ENCODE measurements around the gene PTGIS.
"Not testable (repeated sequence)": the region's sequence is repeated elsewhere in the genome, so short reads cannot be mapped to it uniquely, and the experiment has no call there.

Gene PTGIS

DNA sequence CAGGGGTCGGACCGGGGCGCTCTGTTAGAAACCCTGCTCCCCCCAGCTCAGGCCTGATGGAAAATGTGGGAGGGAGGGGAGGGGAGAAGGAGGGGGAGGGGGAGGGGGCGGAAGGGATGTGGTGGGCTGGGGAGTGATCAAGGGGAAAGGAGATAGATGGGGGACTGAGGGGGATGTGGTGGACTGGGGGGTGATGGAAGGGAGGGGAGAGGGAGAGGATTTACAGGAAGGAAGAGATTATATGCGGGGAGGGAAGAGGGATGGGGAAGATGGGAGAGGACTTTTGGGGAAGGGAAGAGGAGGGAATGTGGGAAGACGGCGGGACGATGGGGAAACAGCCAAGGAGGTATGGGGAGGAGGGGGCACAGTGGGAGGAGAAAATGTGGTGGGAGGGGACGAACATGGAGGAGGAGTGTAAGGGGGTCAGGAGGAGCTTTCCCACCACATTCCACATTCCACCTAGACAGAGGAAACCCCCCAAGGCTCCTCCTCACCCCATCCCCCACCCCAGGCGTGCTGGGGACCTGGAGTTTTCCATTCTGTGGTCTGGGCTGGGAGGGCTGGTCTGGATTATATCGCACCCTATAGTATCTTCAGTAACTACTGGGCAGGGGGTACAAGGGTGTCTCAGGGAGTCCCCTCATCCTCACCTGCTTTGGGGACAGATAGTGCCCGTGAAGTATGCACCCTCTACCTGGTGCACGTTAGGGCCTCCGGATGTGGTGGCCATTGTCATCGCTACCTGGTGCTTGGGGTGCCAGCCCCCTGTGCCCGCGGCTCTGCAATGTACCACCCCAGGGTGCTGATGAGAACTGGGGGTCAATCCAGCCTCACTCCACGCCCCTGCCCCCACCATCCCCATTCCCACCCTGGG lies 578 bp upstream of the PTGIS start:
- TF ChIP-seq, protein P1, sequence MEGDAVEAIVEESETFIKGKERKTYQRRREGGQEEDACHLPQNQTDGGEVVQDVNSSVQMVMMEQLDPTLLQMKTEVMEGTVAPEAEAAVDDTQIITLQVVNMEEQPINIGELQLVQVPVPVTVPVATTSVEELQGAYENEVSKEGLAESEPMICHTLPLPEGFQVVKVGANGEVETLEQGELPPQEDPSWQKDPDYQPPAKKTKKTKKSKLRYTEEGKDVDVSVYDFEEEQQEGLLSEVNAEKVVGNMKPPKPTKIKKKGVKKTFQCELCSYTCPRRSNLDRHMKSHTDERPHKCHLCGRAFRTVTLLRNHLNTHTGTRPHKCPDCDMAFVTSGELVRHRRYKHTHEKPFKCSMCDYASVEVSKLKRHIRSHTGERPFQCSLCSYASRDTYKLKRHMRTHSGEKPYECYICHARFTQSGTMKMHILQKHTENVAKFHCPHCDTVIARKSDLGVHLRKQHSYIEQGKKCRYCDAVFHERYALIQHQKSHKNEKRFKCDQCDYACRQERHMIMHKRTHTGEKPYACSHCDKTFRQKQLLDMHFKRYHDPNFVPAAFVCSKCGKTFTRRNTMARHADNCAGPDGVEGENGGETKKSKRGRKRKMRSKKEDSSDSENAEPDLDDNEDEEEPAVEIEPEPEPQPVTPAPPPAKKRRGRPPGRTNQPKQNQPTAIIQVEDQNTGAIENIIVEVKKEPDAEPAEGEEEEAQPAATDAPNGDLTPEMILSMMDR (IDR thresholded peaks at IDR 0.05; ENCODE audit: low read depth, low read length, missing control alignments): no peak
- H3K4me3 ChIP-seq (replicated peaks; ENCODE audit: low read depth, low read length): no peak overlapping the region
- DNase-seq (ENCODE audit: extremely low read depth, low read depth): no peak

DNA sequence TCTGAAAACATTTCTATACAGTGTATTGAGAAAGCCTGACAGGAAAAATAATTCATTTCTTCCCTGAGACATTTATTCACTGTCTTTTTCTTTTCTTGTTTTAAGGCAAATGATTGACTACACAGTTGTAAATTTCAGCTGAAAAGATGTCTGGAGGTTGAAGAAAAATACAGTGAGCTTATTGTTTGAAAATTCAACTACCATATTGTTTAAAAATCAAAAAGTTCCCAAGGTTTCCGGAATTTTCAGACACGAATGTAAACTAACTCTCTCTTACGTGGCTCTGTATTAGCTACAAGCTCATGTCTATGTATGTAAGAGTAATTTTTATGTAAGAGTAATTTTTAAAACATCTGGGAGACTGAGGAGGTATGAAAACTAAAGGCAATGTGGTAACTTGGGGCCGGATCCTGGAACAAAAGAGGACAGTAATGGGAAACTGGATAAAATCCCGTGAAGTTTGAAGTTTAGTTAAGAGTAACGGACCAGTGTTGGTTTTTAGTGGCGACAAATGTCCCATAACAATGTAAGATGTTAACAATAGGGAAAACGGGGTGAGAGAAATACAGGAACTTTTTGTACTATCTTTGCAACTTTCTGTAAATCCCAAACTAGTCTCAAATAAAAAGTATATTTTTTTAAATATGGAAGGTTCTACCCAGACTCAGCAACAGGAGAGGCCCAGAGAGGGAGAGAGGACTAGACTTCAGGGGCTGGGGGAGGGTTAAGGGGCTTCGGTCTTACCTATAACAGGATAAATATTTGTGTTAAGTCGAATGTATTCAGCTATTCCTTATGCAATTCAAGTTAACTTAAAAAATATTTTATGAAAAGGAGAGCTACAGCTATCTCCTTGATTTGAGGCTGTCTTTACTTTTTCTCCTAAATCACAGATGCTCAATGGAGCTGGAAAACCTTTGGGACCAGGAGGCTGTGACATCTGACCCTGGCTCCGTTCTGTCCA lies 1.3 kb downstream of the PTGIS start:
- TF ChIP-seq, protein P1 (IDR thresholded peaks at IDR 0.05; ENCODE audit: low read depth, low read length, missing control alignments): no peak
- peak overlapping the region; percentile 69 for H3K4me3 ChIP-seq (replicated peaks; ENCODE audit: low read depth, low read length)
- no peak for DNase-seq (ENCODE audit: extremely low read depth, low read depth)

DNA sequence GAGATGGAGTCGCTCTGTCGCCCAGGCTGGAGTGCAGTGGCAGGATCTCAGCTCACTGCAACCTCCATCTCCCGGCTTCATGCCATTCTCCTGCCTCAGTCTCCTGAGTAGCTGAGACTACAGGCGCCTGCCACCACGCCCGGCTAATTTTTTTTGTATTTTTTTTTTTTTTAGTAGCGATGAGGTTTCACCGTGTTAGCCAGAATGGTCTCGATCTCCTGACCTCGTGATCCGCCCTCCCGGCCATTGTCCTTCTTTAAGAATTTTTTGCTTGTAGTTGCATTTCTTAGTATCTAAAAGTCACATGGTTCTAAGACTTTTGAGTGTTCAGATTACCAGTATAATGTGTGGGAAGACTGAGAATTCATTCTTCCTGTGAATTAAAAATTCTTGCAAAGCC lies 2.9 kb downstream of the PTGIS start:
- DNase-seq (ENCODE audit: extremely low read depth, low read depth); H3K4me3 ChIP-seq (replicated peaks; ENCODE audit: low read depth, low read length): not testable (repeated sequence)

DNA sequence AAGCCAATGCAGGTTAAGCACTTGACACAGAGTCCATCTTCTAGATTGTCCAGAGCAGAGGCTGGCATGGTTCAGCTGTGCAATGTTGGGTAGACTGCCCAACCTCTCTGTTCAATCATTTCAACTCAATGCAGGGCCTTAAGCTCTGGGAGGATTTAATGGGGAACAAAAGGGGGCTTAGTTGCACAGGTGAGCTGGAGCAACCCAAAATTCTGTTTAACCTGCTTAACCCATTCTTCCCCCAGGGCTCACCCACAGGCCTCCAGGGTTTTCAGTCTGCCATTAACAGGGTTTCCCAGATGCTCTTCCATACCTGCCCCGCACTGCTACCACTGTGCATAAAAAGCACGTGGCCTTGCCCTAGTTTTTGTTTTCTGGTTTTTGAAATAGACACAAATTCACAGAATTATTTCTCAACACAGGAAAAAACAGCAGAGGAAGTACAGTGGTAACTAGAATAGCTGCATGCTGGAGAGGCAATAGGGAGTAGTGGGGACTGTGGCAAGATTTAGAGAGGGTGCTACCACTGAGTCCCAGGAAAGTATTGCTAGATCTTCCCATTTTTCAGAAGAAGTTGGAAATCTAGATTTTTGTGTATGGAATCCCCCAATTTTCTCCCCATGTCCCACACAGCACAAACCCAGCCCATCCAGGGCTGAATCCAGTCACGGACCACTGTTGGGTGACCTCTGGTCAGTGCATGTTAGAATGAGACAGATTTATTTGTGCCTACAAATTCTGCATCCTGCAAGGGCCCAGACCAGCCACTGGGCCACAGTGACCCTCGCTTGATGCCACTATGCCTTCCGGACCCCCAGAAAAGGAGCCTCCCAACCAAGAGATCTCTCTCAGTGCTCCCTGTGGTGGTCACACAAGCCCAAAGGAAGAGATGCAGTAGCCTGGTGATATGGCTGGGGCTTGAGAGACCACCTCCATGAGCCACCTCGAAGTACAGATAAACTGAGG lies 4.6 kb downstream of the PTGIS start:
- TF ChIP-seq, protein P1 (IDR thresholded peaks at IDR 0.05; ENCODE audit: low read depth, low read length, missing control alignments): no peak
- no peak for DNase-seq (ENCODE audit: extremely low read depth, low read depth)

DNA sequence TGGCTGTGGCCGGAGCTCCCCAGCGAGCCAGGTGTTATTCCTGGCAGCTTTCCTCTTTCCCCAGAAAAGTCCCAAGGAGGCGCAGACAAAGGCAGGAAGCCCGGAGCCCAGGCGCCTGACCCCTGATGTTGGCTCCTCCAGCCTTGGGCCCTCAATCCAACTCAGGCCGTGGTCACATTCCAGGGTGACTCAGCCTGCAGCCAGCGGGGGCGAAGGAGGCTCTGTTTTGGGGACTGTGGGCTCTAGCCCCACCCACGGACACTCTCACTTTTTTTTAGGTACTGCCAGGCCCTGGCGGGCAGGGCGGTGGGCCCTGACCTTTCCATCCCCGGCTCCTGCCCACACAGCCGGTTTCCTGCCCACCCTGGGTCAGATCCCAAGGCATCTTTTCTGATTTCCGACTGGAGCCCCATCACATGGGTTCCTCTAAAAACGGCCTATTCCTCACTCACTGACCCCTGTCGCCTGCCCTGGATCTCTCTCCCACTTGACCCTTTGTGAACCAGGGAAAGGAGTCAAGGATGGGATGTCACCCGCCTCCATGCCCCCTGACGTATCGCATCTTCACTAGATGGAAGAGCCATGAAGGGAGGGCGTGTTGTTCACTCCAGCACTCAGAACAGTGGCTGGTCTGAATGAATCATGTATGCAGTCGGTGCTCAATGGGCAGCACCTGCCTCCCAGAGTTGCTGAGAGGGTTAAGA lies 5.5 kb downstream of the PTGIS start:
- DNase-seq (ENCODE audit: extremely low read depth, low read depth): peak; percentile 62
- no peak overlapping the region for H3K4me3 ChIP-seq (replicated peaks; ENCODE audit: low read depth, low read length)

More for the DNA sequence above, 4.6 kb downstream of the PTGIS start:
- no peak overlapping the region for H3K4me3 ChIP-seq (replicated peaks; ENCODE audit: low read depth, low read length)

DNA sequence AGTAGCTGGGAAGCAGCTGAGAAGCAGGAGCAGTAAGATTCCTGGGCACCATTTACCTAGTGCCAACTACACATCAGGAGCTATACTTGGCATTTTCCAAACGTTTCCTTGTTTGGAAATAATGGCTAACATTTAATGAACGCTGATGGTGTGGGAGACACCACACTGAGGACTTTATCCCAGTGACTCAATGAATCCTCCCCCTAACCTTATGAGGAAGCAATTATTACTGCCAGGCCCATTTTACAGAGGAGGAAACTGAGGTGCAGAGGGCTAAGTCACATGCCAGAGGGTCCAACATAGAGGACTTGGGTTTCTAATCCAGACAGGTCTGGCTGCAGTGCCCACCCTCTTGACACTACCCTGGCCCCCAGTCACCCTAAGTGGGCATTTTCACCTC lies 6.1 kb downstream of the PTGIS start:
- TF ChIP-seq, protein P1 (IDR thresholded peaks at IDR 0.05; ENCODE audit: low read depth, low read length, missing control alignments): no peak
- no peak for DNase-seq (ENCODE audit: extremely low read depth, low read depth)
- H3K4me3 ChIP-seq (replicated peaks; ENCODE audit: low read depth, low read length): no peak overlapping the region

More for the DNA sequence above, 5.5 kb downstream of the PTGIS start:
- TF ChIP-seq, protein P1 (IDR thresholded peaks at IDR 0.05; ENCODE audit: low read depth, low read length, missing control alignments): no peak

All from HFF-Myc (cell line).